Activated T-helper 1 cell treated with anti-CD3 and anti-CD28 coated beads, Interleukin-12 subunit alpha, Interleukin-12 subunit beta, Interleukin-2, Interleukin-4 antibody, amounts not matched to agents 30 ng/mL and 10 ng/mL and 1 ng/mL, durations not matched to agents 14 hours and 24 hours and 36 hours (primary cell): ENCODE results near the gene TAGAP. TPM values are rescaled to one million over a fixed set of nuclear protein-coding genes. Genes with fewer than 3 reads are reported as not detected.

Experiments
- DNase-seq: peaks from one replicate; pipeline ENCODE4 v3.0.0; 2021; ENCODE audit warnings: low spot score
- H3K27ac Mint-ChIP-seq: one replicate; pipeline ENCODE4 v1.8.0; 2021; ENCODE audit warnings: mild to moderate bottlenecking, mixed read lengths
- H3K27me3 Mint-ChIP-seq: one replicate; pipeline ENCODE4 v1.8.0; 2022; ENCODE audit warnings: mild to moderate bottlenecking, moderate library complexity, mixed read lengths; ENCODE audit not compliant: insufficient read depth
- H3K36me3 Mint-ChIP-seq: one replicate; pipeline ENCODE4 v1.8.0; 2021; ENCODE audit warnings: low read depth, mixed read lengths
- H3K4me1 Mint-ChIP-seq: one replicate; pipeline ENCODE4 v1.8.0; 2021; ENCODE audit warnings: low read depth, mixed read lengths
- H3K4me3 Mint-ChIP-seq: one replicate; pipeline ENCODE4 v1.8.0; 2021; ENCODE audit warnings: mild to moderate bottlenecking, moderate library complexity, mixed read lengths
- H3K9me3 Mint-ChIP-seq: one replicate; pipeline ENCODE4 v1.8.0; 2021; ENCODE audit warnings: mixed read lengths
- intact Hi-C: fragments of 100-400 bp; cut with micrococcal nuclease; formaldehyde crosslinking; loops from one replicate; pipeline ENCODE4 v1.15.1; 2024
- total RNA-seq: library from RNA; stranded (reverse); gene quantifications from 2 replicates; pipeline ENCODE4 v1.2.3, GENCODE V29; 2022

Gene TAGAP
- total RNA-seq, 1 donor from 2014 or later = 245 TPM

- H3K4me3 Mint-ChIP-seq = no peak overlapping the region
- no peak for DNase-seq
- peaks cover 80% of the 10 kb centered on the region for H3K4me1 Mint-ChIP-seq
- peaks cover 3% of the 10 kb centered on the region for H3K27me3 Mint-ChIP-seq
- H3K27ac Mint-ChIP-seq = peak overlapping the region; percentile 36
- H3K36me3 Mint-ChIP-seq = peaks cover 5% of the 10 kb centered on the region
- intact Hi-C loops = no loop called here
- no peaks in the 10 kb centered on the region for H3K9me3 Mint-ChIP-seq
Measured at GRCh38 chr6:159064477-159064876, 19.7 kb upstream of the TAGAP start.

GRCh38 chr6:159063549-159063948 lies 18.8 kb upstream of the TAGAP start:
- peak overlapping the region; percentile 93 for H3K27ac Mint-ChIP-seq
- H3K4me3 Mint-ChIP-seq = peak overlapping the region; percentile 67
- peaks cover 89% of the 10 kb centered on the region for H3K4me1 Mint-ChIP-seq
- peaks cover 5% of the 10 kb centered on the region for H3K36me3 Mint-ChIP-seq
- H3K9me3 Mint-ChIP-seq = no peaks in the 10 kb centered on the region
- H3K27me3 Mint-ChIP-seq = peaks cover 3% of the 10 kb centered on the region
- DNase-seq = no peak
- intact Hi-C loops = loop anchor here (1.0 kb wide), 1 partner anchor 9 kb away; no protein-coding TSS in a partner anchor

GRCh38 chr6:159062976-159063375 lies 18.2 kb upstream of the TAGAP start:
- H3K27me3 Mint-ChIP-seq = peaks cover 2% of the 10 kb centered on the region
- H3K9me3 Mint-ChIP-seq = no peaks in the 10 kb centered on the region
- peaks cover 92% of the 10 kb centered on the region for H3K4me1 Mint-ChIP-seq
- H3K27ac Mint-ChIP-seq = peak overlapping the region; percentile 93
- DNase-seq = no peak
- intact Hi-C loops = loop anchor here (1.0 kb wide), 3 partner anchors 9 to 31 kb away; no protein-coding TSS in a partner anchor
- H3K4me3 Mint-ChIP-seq = peak overlapping the region; percentile 67
- peaks cover 5% of the 10 kb centered on the region for H3K36me3 Mint-ChIP-seq

GRCh38 chr6:159062564-159062945 lies 17.8 kb upstream of the TAGAP start:
- Mint-ChIP-seq H3K27ac (peak overlapping the region; percentile 93), H3K4me1 (peaks cover 92% of the 10 kb centered on the region), H3K27me3 (peaks cover 2% of the 10 kb centered on the region), H3K4me3 (peak overlapping the region; percentile 67), H3K36me3 (peaks cover 5% of the 10 kb centered on the region), H3K9me3 (no peaks in the 10 kb centered on the region)
- DNase-seq = peak; percentile 70
- intact Hi-C loops = loop anchor here (1.0 kb wide), 2 partner anchors 15 to 32 kb away; no protein-coding TSS in a partner anchor

GRCh38 chr6:159061805-159062563 lies 17.2 kb upstream of the TAGAP start:
- Mint-ChIP-seq H3K27me3 (peaks cover 2% of the 10 kb centered on the region), H3K27ac (peak overlapping the region; percentile 93), H3K4me3 (no peak overlapping the region), H3K4me1 (peaks cover 92% of the 10 kb centered on the region), H3K9me3 (no peaks in the 10 kb centered on the region), H3K36me3 (peaks cover 5% of the 10 kb centered on the region)
- peak; percentile 32 for DNase-seq
- intact Hi-C loops = loop anchor here (1.0 kb wide), 2 partner anchors 15 to 32 kb away; no protein-coding TSS in a partner anchor

- H3K27ac Mint-ChIP-seq = peak overlapping the region; percentile 93
- no peaks in the 10 kb centered on the region for H3K9me3 Mint-ChIP-seq
- DNase-seq = no peak
- intact Hi-C loops = no loop called here
- peaks cover 95% of the 10 kb centered on the region for H3K4me1 Mint-ChIP-seq
- H3K36me3 Mint-ChIP-seq = peaks cover 5% of the 10 kb centered on the region
- peaks cover under 1% of the 10 kb centered on the region for H3K27me3 Mint-ChIP-seq
- H3K4me3 Mint-ChIP-seq = no peak overlapping the region
Measured at GRCh38 chr6:159061146-159061545, 16.4 kb upstream of the TAGAP start.

- Mint-ChIP-seq H3K4me3 (peak overlapping the region; percentile 48), H3K4me1 (peaks cover 94% of the 10 kb centered on the region), H3K27ac (peak overlapping the region; percentile 91), H3K36me3 (peaks cover 5% of the 10 kb centered on the region), H3K9me3 (no peaks in the 10 kb centered on the region), H3K27me3 (no peaks in the 10 kb centered on the region)
- DNase-seq = no peak
- intact Hi-C loops = loop anchor here (1.0 kb wide), 4 partner anchors 15 to 210 kb away; no protein-coding TSS in a partner anchor
Measured at GRCh38 chr6:159059885-159060506, 15.2 kb upstream of the TAGAP start.

GRCh38 chr6:159059141-159059540 lies 14.3 kb upstream of the TAGAP start:
- no peaks in the 10 kb centered on the region for H3K9me3 Mint-ChIP-seq
- H3K27ac Mint-ChIP-seq = peak overlapping the region; percentile 91
- peak overlapping the region; percentile 31 for H3K4me3 Mint-ChIP-seq
- H3K36me3 Mint-ChIP-seq = peaks cover 8% of the 10 kb centered on the region
- DNase-seq = no peak
- H3K27me3 Mint-ChIP-seq = no peaks in the 10 kb centered on the region
- H3K4me1 Mint-ChIP-seq = peaks cover 85% of the 10 kb centered on the region
- intact Hi-C loops = loop anchor here (1.0 kb wide), 4 partner anchors 14 to 209 kb away; no protein-coding TSS in a partner anchor

GRCh38 chr6:159056899-159057298 lies 12.1 kb upstream of the TAGAP start:
- peaks cover 67% of the 10 kb centered on the region for H3K4me1 Mint-ChIP-seq
- no peak for DNase-seq
- intact Hi-C loops = no loop called here

GRCh38 chr6:159056432-159056831 lies 11.6 kb upstream of the TAGAP start:
- Mint-ChIP-seq H3K36me3 (peaks cover 4% of the 10 kb centered on the region), H3K4me1 (peaks cover 65% of the 10 kb centered on the region), H3K27me3 (peaks cover 2% of the 10 kb centered on the region), H3K4me3 (no peak overlapping the region), H3K9me3 (no peaks in the 10 kb centered on the region), H3K27ac (peak overlapping the region; percentile 72)
- intact Hi-C loops = no loop called here
- no peak for DNase-seq

More at GRCh38 chr6:159056899-159057298, 12.1 kb upstream of the TAGAP start:
- Mint-ChIP-seq H3K27ac (peak overlapping the region; percentile 72), H3K9me3 (no peaks in the 10 kb centered on the region), H3K36me3 (peaks cover 8% of the 10 kb centered on the region), H3K27me3 (peaks cover 2% of the 10 kb centered on the region), H3K4me3 (no peak overlapping the region)

- H3K4me3 Mint-ChIP-seq = no peak overlapping the region
- intact Hi-C loops = no loop called here
- H3K27ac Mint-ChIP-seq = peak overlapping the region; percentile 72
- H3K36me3 Mint-ChIP-seq = peaks cover 3% of the 10 kb centered on the region
- H3K27me3 Mint-ChIP-seq = peaks cover 2% of the 10 kb centered on the region
- peaks cover 62% of the 10 kb centered on the region for H3K4me1 Mint-ChIP-seq
- DNase-seq = no peak
- no peaks in the 10 kb centered on the region for H3K9me3 Mint-ChIP-seq
Measured at GRCh38 chr6:159056003-159056402, 11.2 kb upstream of the TAGAP start.

- peaks cover 3% of the 10 kb centered on the region for H3K36me3 Mint-ChIP-seq
- no peak for DNase-seq
- H3K4me1 Mint-ChIP-seq = peaks cover 47% of the 10 kb centered on the region
- no peaks in the 10 kb centered on the region for H3K9me3 Mint-ChIP-seq
- H3K4me3 Mint-ChIP-seq = no peak overlapping the region
- no peak overlapping the region for H3K27ac Mint-ChIP-seq
- intact Hi-C loops = no loop called here
- H3K27me3 Mint-ChIP-seq = peaks cover 2% of the 10 kb centered on the region
Measured at GRCh38 chr6:159053781-159054398, 9.1 kb upstream of the TAGAP start.

- intact Hi-C loops = no loop called here
- no peaks in the 10 kb centered on the region for H3K9me3 Mint-ChIP-seq
- peaks cover 2% of the 10 kb centered on the region for H3K27me3 Mint-ChIP-seq
- H3K4me1 Mint-ChIP-seq = peaks cover 50% of the 10 kb centered on the region
- H3K4me3 Mint-ChIP-seq = no peak overlapping the region
- peaks cover 3% of the 10 kb centered on the region for H3K36me3 Mint-ChIP-seq
- no peak for DNase-seq
- H3K27ac Mint-ChIP-seq = no peak overlapping the region
Measured at GRCh38 chr6:159052720-159053119, 7.9 kb upstream of the TAGAP start.
